HCT116 (cell line): ENCODE data around the gene PXN. TPM values are rescaled to one million over a fixed set of nuclear protein-coding genes. Genes with fewer than 3 reads are reported as not detected.

ENCODE experiments used
- ATAC-seq: fragments of 200-7000 bp; cut with Tn5 transposase; 2 replicates; pipeline ENCODE4 v1.9.1; 2020; ENCODE audit warnings: mild to moderate bottlenecking, moderate library complexity
- BruUV-seq: library from RNA; stranded (reverse); fragments of 400-500 nt; replicated peaks from 2 replicates; lab custom pipeline; 2021; lab: Mats Ljungman, UMichigan
- CTCF ChIA-PET: fragments of 300-600 bp; sonication (Branson Sonifier 250); formaldehyde crosslinking; loops from one replicate; lab custom pipeline; 2021; ENCODE audit warnings: antibody characterized with exemption; lab: Charles Lee
- POLR2A ChIA-PET: fragments of 300-600, 350-600 bp; sonication (Branson Sonifier 250); formaldehyde crosslinking; loops from one replicate; lab custom pipeline; 2021; ENCODE audit warnings: antibody characterized with exemption; lab: Charles Lee
- RAD21 ChIA-PET, 2 experiments: fragments of 300-600 bp; sonication (Branson Sonifier 250); formaldehyde crosslinking; loops; one replicate each; lab custom pipeline; 2023; ENCODE audit warnings: low total read pairs in 2 of 2; ENCODE audit not compliant: uncharacterized antibody in 2 of 2, unreplicated experiment in 2 of 2, low non-redundant PET in 1 of 2; lab: Charles Lee
- DNase-seq: peaks from one replicate; pipeline ENCODE4 v3.0.0-alpha.2; 2010; ENCODE audit warnings: low read depth, low spot score
- H2AFZ ChIP-seq: fragments of 200-600 bp; shearing (Covaris generic), sonication (generic); 2 replicates; pipeline ENCODE4 v1.6.1; 2017; ENCODE audit warnings: low read depth, mixed run types, mixed read lengths, antibody characterized with exemption, low read length; ENCODE audit not compliant: poor library complexity, severe bottlenecking
- H3K27ac ChIP-seq: 2 replicates; pipeline ENCODE4 v1.5.1; 2012; ENCODE audit warnings: low read depth, low read length
- H3K27me3 ChIP-seq: fragments of 200-600 bp; sonication (generic); 2 replicates; pipeline ENCODE4 v1.6.1; 2016; ENCODE audit warnings: mixed run types, low read length, mixed read lengths; ENCODE audit not compliant: insufficient read depth
- H3K36me3 ChIP-seq, 2 experiments: fragments of 200-500 bp in 1 of 2; fragments of 200-600 bp in 1 of 2; sonication (Bioruptor generic) in 1 of 2; sonication (generic) in 1 of 2; 2 replicates each; pipeline versions ENCODE4 v1.5.1 to v1.6.1; 2014 to 2016; ENCODE audit warnings: low read length in 2 of 2, inconsistent platforms in 1 of 2, mixed read lengths in 1 of 2, mixed run types in 1 of 2; ENCODE audit not compliant: insufficient read depth in 2 of 2, control insufficient read depth in 1 of 2
- H3K4me1 ChIP-seq, 2 experiments: fragments of 200-600 bp in 1 of 2; sonication (generic) in 1 of 2; 2 replicates each; pipeline versions ENCODE4 v1.5.1 to v1.6.1; 2012 to 2017; ENCODE audit warnings: low read length in 2 of 2, inconsistent platforms in 1 of 2, mild to moderate bottlenecking in 1 of 2, mixed read lengths in 1 of 2, mixed run types in 1 of 2, moderate library complexity in 1 of 2; ENCODE audit not compliant: insufficient read depth in 2 of 2, control insufficient read depth in 1 of 2
- H3K4me2 ChIP-seq: fragments of 200-600 bp; sonication (generic); 2 replicates; pipeline ENCODE4 v1.6.1; 2017; ENCODE audit warnings: mixed run types, low read length, mixed read lengths
- H3K4me3 ChIP-seq, 2 experiments: fragments of 200-600 bp in 1 of 2; sonication (generic) in 1 of 2; replicated peaks in 1 of 2; 2 replicates each; pipeline ENCODE4 v1.5.1; 2011 to 2016; ENCODE audit warnings: low read length in 2 of 2, control low read depth in 1 of 2, low read depth in 1 of 2, mild to moderate bottlenecking in 1 of 2, mixed read lengths in 1 of 2, mixed run types in 1 of 2
- H3K79me2 ChIP-seq: fragments of 200-600 bp; sonication (generic); 2 replicates; pipeline ENCODE4 v1.6.1; 2017; ENCODE audit warnings: mild to moderate bottlenecking, mixed run types, low read length, moderate library complexity, mixed read lengths; ENCODE audit not compliant: insufficient read depth
- H3K9ac ChIP-seq: fragments of 200-600 bp; sonication (generic); 2 replicates; pipeline ENCODE4 v1.6.1; 2016; ENCODE audit warnings: low read length, mixed read lengths
- H3K9me2 ChIP-seq: fragments of 200-600 bp; sonication (generic), shearing (Covaris generic); 2 replicates; pipeline ENCODE4 v1.6.1; 2017; ENCODE audit warnings: mixed run types, mild to moderate bottlenecking, moderate library complexity; ENCODE audit not compliant: insufficient read depth
- H3K9me3 ChIP-seq, 2 experiments: fragments of 200-500 bp in 1 of 2; fragments of 200-600 bp in 1 of 2; sonication (Bioruptor generic) in 1 of 2; sonication (generic) in 1 of 2; 2 replicates each; pipeline ENCODE4 v1.6.1; 2014 to 2017; ENCODE audit warnings: low read length in 2 of 2, mixed read lengths in 2 of 2, inconsistent platforms in 1 of 2, low read depth in 1 of 2, mild to moderate bottlenecking in 1 of 2, mixed run types in 1 of 2, moderate library complexity in 1 of 2; ENCODE audit not compliant: control insufficient read depth in 1 of 2, insufficient read depth in 1 of 2
- H4K20me1 ChIP-seq: fragments of 200-600 bp; sonication (generic), shearing (Covaris generic); 2 replicates; pipeline ENCODE4 v1.6.1; 2017; ENCODE audit warnings: mixed run types, mild to moderate bottlenecking, moderate library complexity; ENCODE audit not compliant: insufficient read depth
- CBX3 ChIP-seq: IDR thresholded peaks from 2 replicates; pipeline ENCODE4 v1.6.1; 2012; ENCODE audit warnings: low read depth
- EGR1 ChIP-seq: IDR thresholded peaks from 2 replicates; pipeline ENCODE4 v1.6.1; 2012; ENCODE audit warnings: low read depth
- ELF1 ChIP-seq: IDR thresholded peaks from 2 replicates; pipeline ENCODE4 v1.6.1; 2012; ENCODE audit warnings: low read depth, borderline replicate concordance
- EZH2 ChIP-seq: fragments of 200-600 bp; sonication (generic); IDR thresholded peaks from 2 replicates; pipeline ENCODE4 v1.6.1; 2017; ENCODE audit warnings: antibody characterized with exemption, mixed run types
- EZH2phosphoT487 ChIP-seq: fragments of 200-600 bp; IDR thresholded peaks from 2 replicates; pipeline ENCODE4 v1.6.1; 2018; ENCODE audit warnings: antibody characterized with exemption, borderline replicate concordance
- FOSL1 ChIP-seq: IDR thresholded peaks from 2 replicates; pipeline ENCODE4 v1.6.1; 2012; ENCODE audit warnings: low read depth
- JUND ChIP-seq: IDR thresholded peaks from 2 replicates; pipeline ENCODE4 v1.6.1; 2012
- MAX ChIP-seq: IDR thresholded peaks from 2 replicates; pipeline ENCODE4 v1.6.1; 2012
- POLR2AphosphoS5 ChIP-seq: IDR thresholded peaks from 2 replicates; pipeline ENCODE4 v1.6.1; 2011; ENCODE audit warnings: mild to moderate bottlenecking, low read depth, low read length, moderate library complexity
- RAD21 ChIP-seq: IDR thresholded peaks from 2 replicates; pipeline ENCODE4 v1.6.1; 2012; ENCODE audit warnings: low read depth, mild to moderate bottlenecking
- REST ChIP-seq: IDR thresholded peaks from 2 replicates; pipeline ENCODE4 v1.6.1; 2012; ENCODE audit warnings: low read depth
- SP1 ChIP-seq: IDR thresholded peaks from 2 replicates; pipeline ENCODE4 v1.6.1; 2012; ENCODE audit warnings: low read depth
- SRF ChIP-seq: IDR thresholded peaks from 2 replicates; pipeline ENCODE4 v1.6.1; 2012; ENCODE audit warnings: low read depth
- TCF7L2 ChIP-seq: IDR thresholded peaks from 2 replicates; pipeline ENCODE4 v1.7.0; 2011; ENCODE audit warnings: borderline replicate concordance, inconsistent platforms; ENCODE audit not compliant: insufficient read depth, insufficient read length; ENCODE audit errors: extremely low read depth
- YY1 ChIP-seq: IDR thresholded peaks from 2 replicates; pipeline ENCODE4 v1.6.1; 2011; ENCODE audit warnings: low read length, low read depth, moderate library complexity, mild to moderate bottlenecking; ENCODE audit not compliant: insufficient replicate concordance; ENCODE audit errors: extremely low read depth
- ZNF274 ChIP-seq: fragments of 200-500 bp; sonication (Bioruptor generic); IDR thresholded peaks from 2 replicates; pipeline ENCODE4 v1.6.1; 2014; ENCODE audit warnings: mild to moderate bottlenecking, low read depth, low read length, inconsistent platforms
- intact Hi-C: fragments of 100-400 bp; cut with micrococcal nuclease; formaldehyde crosslinking; loops from 2 replicates; pipeline ENCODE4 v1.10.0; 2022
- total RNA-seq: library from RNA; stranded (reverse); gene quantifications from one replicate; pipeline ENCODE4 v1.2.1, GENCODE V29; 2021; ENCODE audit not compliant: unreplicated experiment
- TF ChIP-seq, protein P1 (sequence below): IDR thresholded peaks from 2 replicates; pipeline ENCODE4 v1.6.1; 2012

Gene PXN
- total RNA-seq, 1 experiment from 2014 or later, result 211 TPM

GRCh38 chr12:120175537-120175936, 90.0 kb downstream of the PXN start:
- no TSS peak for BruUV-seq
- H3K9me3 ChIP-seq, result no peaks in the 10 kb centered on the region
- no peak overlapping the region for H2AFZ ChIP-seq
- RAD21 ChIA-PET, result no interaction called here
- H3K4me2 ChIP-seq, result no peak overlapping the region
- peaks cover 48% of the 10 kb centered on the region for H3K79me2 ChIP-seq
- no peak for TF ChIP-seq EZH2phosphoT487
- TF ChIP-seq YY1, result no peak
- TF ChIP-seq RAD21, result no peak
- no peak for TF ChIP-seq FOSL1
- TF ChIP-seq ELF1, result no peak
- no peak for TF ChIP-seq EZH2
- TF ChIP-seq, protein P1, sequence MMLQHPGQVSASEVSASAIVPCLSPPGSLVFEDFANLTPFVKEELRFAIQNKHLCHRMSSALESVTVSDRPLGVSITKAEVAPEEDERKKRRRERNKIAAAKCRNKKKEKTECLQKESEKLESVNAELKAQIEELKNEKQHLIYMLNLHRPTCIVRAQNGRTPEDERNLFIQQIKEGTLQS, result no peak
- no peak for TF ChIP-seq SRF
- no peak for TF ChIP-seq CBX3
- no peak for TF ChIP-seq MAX
- no peak for TF ChIP-seq ZNF274
- TF ChIP-seq SP1, result no peak
- DNase-seq (no peak), ATAC-seq (no peak)
- H3K9ac ChIP-seq, result no peak overlapping the region
- POLR2A ChIA-PET, result interaction anchor here (1.2 kb wide), 1 partner anchor 26 kb away, joined by 6 read pairs; the partner anchor contains the start of gene RPLP0
- H3K36me3 ChIP-seq, result peaks cover 67 to 71% of the 10 kb centered on the region in 2 experiments; a peak in 3 of 4 replicates
- CTCF ChIA-PET, result no interaction called here
- no peak overlapping the region for H3K27ac ChIP-seq
- H3K4me3 ChIP-seq, result no peak overlapping the region
- no peaks in the 10 kb centered on the region for H4K20me1 ChIP-seq
- H3K9me2 ChIP-seq, result no peaks in the 10 kb centered on the region
- H3K27me3 ChIP-seq, result no peaks in the 10 kb centered on the region
- intact Hi-C loops, result no loop called here
- no peaks in the 10 kb centered on the region for H3K4me1 ChIP-seq

DNA sequence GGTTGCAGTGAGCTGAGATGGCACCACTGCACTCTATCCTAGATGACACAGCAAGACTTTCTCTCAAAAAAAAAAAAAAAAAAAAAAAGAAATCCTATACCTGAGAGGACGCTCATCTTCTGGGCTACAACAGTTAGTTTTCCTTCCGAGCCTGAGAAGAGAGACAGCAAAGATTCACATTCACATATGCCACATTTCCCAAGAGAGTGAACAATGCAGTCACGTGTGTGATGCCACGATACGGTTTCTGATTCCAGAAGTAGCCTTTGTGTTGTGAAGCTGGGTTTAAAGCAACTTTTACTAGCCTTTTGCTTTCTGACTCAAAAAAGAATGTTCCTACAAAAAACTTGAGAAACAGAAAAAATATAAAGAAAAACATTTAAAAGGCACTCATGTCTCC, 90.5 kb downstream of the PXN start:
- H3K4me1 ChIP-seq, result no peaks in the 10 kb centered on the region
- peaks cover 72 to 76% of the 10 kb centered on the region in 2 experiments; a peak in 3 of 4 replicates for H3K36me3 ChIP-seq
- no peak overlapping the region for H3K27ac ChIP-seq
- ChIA-PET CTCF (no interaction called here), RAD21 (interaction anchor here in 1 of 2 experiments (0.7 kb wide), 1 partner anchor 52 kb away, joined by 7 read pairs; no protein-coding TSS in a partner anchor), POLR2A (no interaction called here)
- H3K27me3 ChIP-seq, result no peaks in the 10 kb centered on the region
- DNase-seq, result no peak
- no peaks in the 10 kb centered on the region for H3K9me2 ChIP-seq
- no peak overlapping the region for H2AFZ ChIP-seq
- no peaks in the 10 kb centered on the region for H3K9me3 ChIP-seq
- no peak overlapping the region for H3K4me2 ChIP-seq
- ATAC-seq, result no peak
- no peak overlapping the region for H3K4me3 ChIP-seq
- intact Hi-C loops, result no loop called here
- no peak overlapping the region for H3K9ac ChIP-seq
- H4K20me1 ChIP-seq, result no peaks in the 10 kb centered on the region
- H3K79me2 ChIP-seq, result peaks cover 52% of the 10 kb centered on the region
- BruUV-seq, result no TSS peak
- TF ChIP-seq TCF7L2 (no peak), FOSL1 (no peak), ELF1 (no peak), EZH2 (no peak), SRF (no peak), EGR1 (no peak), RAD21 (no peak), JUND (no peak), ZNF274 (no peak), POLR2AphosphoS5 (no peak), EZH2phosphoT487 (no peak), MAX (no peak), REST (no peak)
